Skeletal muscle satellite cell (primary cell): ENCODE results near the gene SOX11. TPM values are rescaled to one million over a fixed set of nuclear protein-coding genes. Genes with fewer than 3 reads are reported as not detected.
"Not testable (repeated sequence)": the region's sequence is repeated elsewhere in the genome, so short reads cannot be mapped to it uniquely, and the experiment has no call there.

Experiments used
- H3K27me3 ChIP-seq: 2 replicates; pipeline ENCODE4 v1.7.0; 2013; ENCODE audit warnings: low read length; ENCODE audit not compliant: control insufficient read depth, insufficient read depth
- H3K36me3 ChIP-seq: 2 replicates; pipeline ENCODE4 v1.7.0; 2013; ENCODE audit warnings: mild to moderate bottlenecking, control low read depth, low read length; ENCODE audit not compliant: insufficient read depth
- H3K4me1 ChIP-seq: 2 replicates; pipeline ENCODE4 v1.7.0; 2013; ENCODE audit warnings: low read length; ENCODE audit not compliant: control insufficient read depth, insufficient read depth
- H3K4me2 ChIP-seq: 2 replicates; pipeline ENCODE4 v1.7.0; 2013; ENCODE audit warnings: mild to moderate bottlenecking, low read length
- H3K4me3 ChIP-seq: 2 replicates; pipeline ENCODE4 v1.7.0; 2013; ENCODE audit warnings: low read length
- H3K9ac ChIP-seq: 2 replicates; pipeline ENCODE4 v1.7.0; 2013; ENCODE audit warnings: mild to moderate bottlenecking, low read depth, low read length, moderate library complexity
- H3K9me3 ChIP-seq: replicated peaks from 2 replicates; pipeline ENCODE4 v1.7.0; 2013; ENCODE audit warnings: mild to moderate bottlenecking, control low read depth, low read length
- total RNA-seq: library from RNA; depleted of rRNA; stranded (reverse); fragments of >200 nt; gene quantifications from 2 replicates; pipeline ENCODE4 v1.2.3, GENCODE V29; 2012; rRNA removed

The SOX11 gene
- total RNA-seq: 0.25 and 4.2 TPM in 2 replicates

DNA sequence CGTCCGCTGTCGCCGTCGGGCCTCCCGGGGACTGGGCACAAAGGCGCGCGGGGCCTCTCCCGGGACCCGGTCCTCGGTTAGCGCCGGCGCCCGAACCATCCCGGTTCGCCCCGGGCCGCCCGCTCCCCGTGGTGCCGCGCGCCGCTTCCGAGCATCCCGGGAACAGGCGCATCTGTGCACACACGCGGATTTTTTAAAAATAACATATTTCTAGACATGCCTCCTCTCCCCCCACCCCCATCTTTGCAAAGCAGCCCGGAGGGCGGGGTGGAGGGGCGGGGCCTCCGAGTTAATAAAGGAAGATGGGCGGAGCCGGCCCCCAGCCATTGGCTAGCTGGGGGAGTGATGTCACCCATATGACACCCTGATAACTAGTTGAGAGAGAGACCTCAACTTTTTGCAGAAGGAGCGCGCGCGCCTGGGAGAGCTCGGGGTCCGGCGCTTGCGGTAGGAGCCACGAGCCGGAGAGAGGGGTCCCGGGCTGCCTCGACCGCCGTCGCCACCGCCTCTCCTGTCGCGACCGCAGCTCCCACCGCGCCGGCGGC, at the start of gene SOX11:
Gene SOX11, plus strand, starts transcription at position 400 of the 545 bp plus-strand sequence. CDS start 338 bp downstream, outside the sequence.
- H3K4me2 ChIP-seq: peak within 1 kb of the TSS; percentile 95

DNA sequence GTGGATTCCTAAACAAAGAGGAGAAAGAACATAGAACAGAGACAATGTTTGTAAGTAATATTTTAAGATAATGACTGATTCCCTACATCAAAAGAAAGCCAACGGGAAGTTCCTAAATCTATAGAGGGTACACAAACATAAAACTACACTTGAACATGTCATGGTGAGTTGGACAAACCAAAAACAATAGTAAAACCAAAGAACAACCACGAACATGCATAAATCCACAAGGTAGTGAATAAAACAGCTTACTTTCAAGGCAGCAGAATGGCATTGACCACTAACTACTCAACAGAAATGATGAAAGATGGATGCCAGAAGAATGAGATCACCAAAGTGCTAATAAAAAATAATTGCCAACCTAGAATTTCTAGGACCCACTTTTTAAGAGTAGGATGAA, 39.5 kb upstream of the SOX11 start:
- H3K4me1 ChIP-seq, H3K9me3 ChIP-seq, H3K9ac ChIP-seq, H3K27me3 ChIP-seq, H3K36me3 ChIP-seq: not testable (repeated sequence)
- Histone ChIP-seq H3K4me2 (peak overlapping the region; percentile 63), H3K4me3 (peak overlapping the region; percentile 31)

More for the DNA sequence above, at the start of gene SOX11:
- H3K9ac ChIP-seq: peak within 1 kb of the TSS; percentile 90
- H3K4me3 ChIP-seq: peak within 1 kb of the TSS; percentile 94
- no peaks in the 10 kb centered on the region for H3K4me1 ChIP-seq
- no peaks in the 10 kb centered on the region for H3K9me3 ChIP-seq
- H3K36me3 ChIP-seq: no peaks in the 10 kb centered on the region
- H3K27me3 ChIP-seq: no peaks in the 10 kb centered on the region

DNA sequence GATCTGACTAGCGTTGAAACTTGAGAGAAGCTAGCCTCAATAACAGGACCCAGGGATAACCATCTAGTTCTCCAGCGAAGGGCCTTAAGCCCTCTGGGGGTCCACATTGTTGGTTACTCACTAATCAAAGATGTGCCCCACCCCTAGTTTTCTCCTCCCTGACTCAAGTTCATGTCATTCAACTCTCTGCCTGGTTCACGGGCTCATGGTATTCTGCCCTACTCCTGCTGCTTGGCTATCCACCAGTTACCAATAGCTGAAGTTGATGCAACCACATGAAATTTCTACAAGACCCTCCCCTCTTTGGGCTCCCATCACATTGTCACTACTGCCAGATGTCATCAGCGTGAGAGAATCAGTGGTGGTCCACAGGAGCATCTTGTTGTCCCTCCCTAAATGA, 38.4 kb upstream of the SOX11 start:
- H3K9me3 ChIP-seq, H3K4me3 ChIP-seq, H3K4me2 ChIP-seq, H3K36me3 ChIP-seq, H3K9ac ChIP-seq, H3K4me1 ChIP-seq, H3K27me3 ChIP-seq: not testable (repeated sequence)

DNA sequence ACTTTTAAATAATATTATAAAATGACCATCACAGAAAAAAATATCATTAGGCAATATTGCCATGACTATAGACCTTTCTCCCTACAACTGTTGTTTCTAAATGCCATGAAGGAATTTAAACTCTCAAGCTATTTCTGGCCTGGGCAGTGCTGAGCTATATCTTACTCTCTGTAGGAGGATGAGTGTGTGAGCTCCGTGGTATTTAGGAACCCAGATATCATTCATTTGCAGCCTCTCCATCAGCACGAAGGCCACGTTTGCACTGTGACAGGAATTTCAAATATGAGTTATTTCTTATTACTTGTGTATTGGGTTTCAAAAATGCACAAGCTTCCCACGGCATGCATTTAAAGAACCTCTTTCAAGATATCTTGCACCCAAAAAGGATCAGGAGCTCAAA, 35.0 kb upstream of the SOX11 start:
- Histone ChIP-seq H3K9ac (no peak overlapping the region), H3K4me1 (peaks cover 3% of the 10 kb centered on the region), H3K9me3 (no peaks in the 10 kb centered on the region), H3K27me3 (no peaks in the 10 kb centered on the region), H3K4me2 (no peak overlapping the region), H3K4me3 (no peak overlapping the region), H3K36me3 (no peaks in the 10 kb centered on the region)

DNA sequence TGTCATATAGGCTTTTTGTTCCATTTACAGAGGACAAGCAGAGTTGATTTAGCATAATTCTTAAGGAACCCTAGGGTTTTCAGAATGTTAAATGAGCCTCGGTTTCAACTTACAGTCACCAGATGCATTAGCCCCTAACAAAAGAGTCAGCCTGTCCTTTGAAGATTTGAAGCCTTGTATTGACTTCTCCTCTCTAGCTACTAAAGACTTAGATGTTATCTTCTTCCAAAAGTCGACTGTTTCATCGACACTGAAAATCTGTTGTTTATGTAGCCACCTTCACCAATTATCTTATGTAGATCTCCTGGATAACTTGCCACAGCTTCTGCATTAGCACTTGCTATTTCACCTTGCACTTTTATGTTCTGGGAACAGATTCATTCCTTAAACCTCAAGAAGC, 31.6 kb upstream of the SOX11 start:
- no peak overlapping the region for H3K4me2 ChIP-seq
- H3K27me3 ChIP-seq: no peaks in the 10 kb centered on the region
- no peaks in the 10 kb centered on the region for H3K36me3 ChIP-seq
- H3K9me3 ChIP-seq: no peaks in the 10 kb centered on the region
- no peaks in the 10 kb centered on the region for H3K4me1 ChIP-seq
- H3K4me3 ChIP-seq: no peak overlapping the region
- H3K9ac ChIP-seq: no peak overlapping the region

DNA sequence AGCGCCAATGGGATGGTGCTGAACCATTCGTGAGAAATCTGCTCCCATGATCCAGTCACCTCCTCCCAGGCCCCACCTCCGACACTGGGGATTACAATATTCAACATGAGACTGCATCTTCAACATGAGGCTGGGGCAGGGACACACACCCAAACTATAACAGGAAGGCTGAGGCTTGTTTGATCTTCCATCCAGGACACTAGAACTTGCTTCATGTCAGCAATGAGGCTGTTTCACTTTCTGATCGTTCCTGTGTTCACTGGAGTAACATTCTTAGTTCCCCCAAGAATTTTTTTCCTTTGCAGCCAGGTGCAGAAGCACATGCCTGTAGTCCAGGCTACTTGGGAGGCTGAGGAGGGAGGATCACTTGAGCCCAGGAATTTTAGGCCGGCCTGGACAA, 30.8 kb upstream of the SOX11 start:
- H3K4me1 ChIP-seq: no peaks in the 10 kb centered on the region
- H3K9me3 ChIP-seq: no peaks in the 10 kb centered on the region
- H3K27me3 ChIP-seq: no peaks in the 10 kb centered on the region
- no peaks in the 10 kb centered on the region for H3K36me3 ChIP-seq
- no peak overlapping the region for H3K9ac ChIP-seq
- H3K4me3 ChIP-seq: no peak overlapping the region
- no peak overlapping the region for H3K4me2 ChIP-seq

DNA sequence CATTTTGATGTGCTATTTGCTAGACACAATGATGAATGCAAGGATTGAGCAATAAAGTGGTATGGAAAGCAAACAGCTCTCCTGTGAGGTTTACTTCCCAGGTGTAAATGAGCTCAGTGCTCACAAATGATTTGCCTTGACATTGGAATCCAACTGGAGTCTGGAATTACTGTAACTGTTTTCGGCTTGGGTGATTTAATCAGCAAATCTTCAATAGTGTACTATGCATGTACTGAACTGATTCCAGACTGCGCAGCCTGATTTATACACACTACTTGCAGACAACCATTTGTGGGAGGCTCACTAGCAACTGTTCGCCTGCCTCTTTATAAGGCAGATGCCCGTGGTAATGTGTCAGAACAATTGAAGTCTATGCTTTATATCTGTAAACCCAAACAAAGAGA, 27.9 kb upstream of the SOX11 start:
- H3K4me1 ChIP-seq: no peaks in the 10 kb centered on the region
- H3K27me3 ChIP-seq: no peaks in the 10 kb centered on the region
- no peaks in the 10 kb centered on the region for H3K9me3 ChIP-seq
- H3K4me2 ChIP-seq: no peak overlapping the region
- no peaks in the 10 kb centered on the region for H3K36me3 ChIP-seq
- H3K4me3 ChIP-seq: no peak overlapping the region
- no peak overlapping the region for H3K9ac ChIP-seq

DNA sequence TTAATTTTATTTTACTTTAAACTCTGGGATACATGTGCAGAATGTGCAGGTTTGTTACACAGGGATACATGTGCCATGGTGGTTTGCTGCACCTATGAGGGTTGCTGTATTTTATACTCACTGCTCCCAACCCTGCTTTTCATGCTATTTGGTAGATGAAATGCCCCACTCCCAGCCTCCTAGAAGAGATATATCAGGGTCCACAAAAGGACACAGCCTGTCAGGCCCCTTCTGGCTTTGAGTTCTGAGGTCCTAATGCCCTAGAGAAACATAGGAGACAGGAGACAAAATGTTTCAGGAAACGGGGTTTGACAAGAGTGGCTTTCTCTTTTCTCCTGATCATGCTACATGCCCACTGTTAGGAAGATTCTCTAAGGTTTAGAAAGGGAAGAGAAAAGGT, 27.1 kb upstream of the SOX11 start:
- Histone ChIP-seq H3K9me3 (no peaks in the 10 kb centered on the region), H3K27me3 (no peaks in the 10 kb centered on the region), H3K4me2 (no peak overlapping the region), H3K36me3 (no peaks in the 10 kb centered on the region), H3K4me1 (no peaks in the 10 kb centered on the region), H3K9ac (no peak overlapping the region), H3K4me3 (no peak overlapping the region)

DNA sequence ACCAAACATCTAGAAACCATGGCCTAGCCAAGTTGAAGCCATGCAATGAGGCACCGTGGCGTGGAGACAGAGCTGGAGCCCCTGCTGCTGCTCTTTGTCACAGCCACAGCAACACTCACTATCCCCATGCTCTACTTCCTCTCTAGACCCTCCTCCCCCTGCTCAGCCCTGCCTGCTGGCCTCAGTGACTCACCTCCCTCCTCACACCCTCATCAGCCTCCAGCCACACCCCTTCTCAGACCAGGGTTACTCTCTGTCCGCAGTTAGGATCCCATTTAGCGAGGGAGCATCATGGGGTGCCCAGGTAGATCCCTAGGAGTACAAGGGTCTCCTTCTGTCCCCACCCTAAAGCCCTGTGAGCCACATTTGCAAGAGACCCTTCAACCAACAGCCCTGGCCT, 25.4 kb upstream of the SOX11 start:
- Histone ChIP-seq H3K27me3 (no peaks in the 10 kb centered on the region), H3K9me3 (no peaks in the 10 kb centered on the region), H3K36me3 (no peaks in the 10 kb centered on the region), H3K9ac (no peak overlapping the region), H3K4me3 (no peak overlapping the region), H3K4me1 (no peaks in the 10 kb centered on the region), H3K4me2 (no peak overlapping the region)

DNA sequence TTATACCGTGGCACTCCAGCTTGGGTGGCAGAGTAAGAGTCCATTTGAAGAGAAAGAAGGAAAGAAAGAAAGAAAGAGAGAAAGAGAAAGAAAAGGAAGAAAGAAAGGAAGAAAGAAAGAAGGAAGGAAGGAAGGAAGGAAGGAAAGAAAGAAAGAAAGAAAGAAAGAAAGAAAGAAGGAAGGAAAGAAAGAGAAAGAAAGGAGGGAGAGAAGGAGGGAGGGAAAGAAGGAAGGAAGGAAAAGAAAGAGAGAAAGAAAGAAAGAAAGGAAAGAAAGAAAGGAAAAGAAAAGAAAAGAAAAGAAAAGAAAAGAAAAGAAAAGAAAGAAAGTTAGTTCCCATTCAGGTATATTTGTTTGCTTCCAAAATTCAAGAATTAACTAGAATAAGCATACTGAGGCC, 24.5 kb upstream of the SOX11 start:
- H3K27me3 ChIP-seq, H3K4me3 ChIP-seq, H3K9ac ChIP-seq, H3K9me3 ChIP-seq, H3K36me3 ChIP-seq, H3K4me1 ChIP-seq, H3K4me2 ChIP-seq: not testable (repeated sequence)

DNA sequence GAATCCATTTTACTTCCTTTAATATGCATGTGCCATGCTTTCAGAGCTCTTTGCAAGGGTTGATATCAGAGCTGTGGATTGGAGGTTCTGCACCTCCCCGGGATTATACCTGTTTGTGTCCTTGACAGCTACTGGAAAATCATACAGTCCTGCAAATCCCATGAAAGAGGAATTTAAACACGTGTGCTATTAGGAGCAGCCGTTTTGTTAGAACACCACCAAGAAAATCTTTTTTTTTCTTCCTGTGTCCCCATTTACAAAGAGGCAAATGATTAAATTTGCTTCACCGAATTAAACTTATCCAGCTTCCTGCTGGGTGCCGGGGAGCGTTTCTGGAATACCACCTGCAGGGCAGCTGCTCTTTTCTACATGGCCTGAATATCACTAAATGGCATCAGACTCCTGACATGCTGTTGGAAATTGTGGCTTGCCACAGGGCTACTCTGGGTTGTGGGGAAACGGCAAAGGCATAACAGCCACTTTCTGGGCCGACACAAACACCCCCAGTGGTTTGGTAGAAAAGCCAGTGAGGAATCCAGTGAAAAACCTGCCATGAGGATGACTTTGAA, 23.4 kb upstream of the SOX11 start:
- no peaks in the 10 kb centered on the region for H3K36me3 ChIP-seq
- no peaks in the 10 kb centered on the region for H3K4me1 ChIP-seq
- H3K4me3 ChIP-seq: no peak overlapping the region
- H3K9me3 ChIP-seq: no peaks in the 10 kb centered on the region
- peaks cover 15% of the 10 kb centered on the region for H3K27me3 ChIP-seq
- H3K4me2 ChIP-seq: no peak overlapping the region
- H3K9ac ChIP-seq: no peak overlapping the region

DNA sequence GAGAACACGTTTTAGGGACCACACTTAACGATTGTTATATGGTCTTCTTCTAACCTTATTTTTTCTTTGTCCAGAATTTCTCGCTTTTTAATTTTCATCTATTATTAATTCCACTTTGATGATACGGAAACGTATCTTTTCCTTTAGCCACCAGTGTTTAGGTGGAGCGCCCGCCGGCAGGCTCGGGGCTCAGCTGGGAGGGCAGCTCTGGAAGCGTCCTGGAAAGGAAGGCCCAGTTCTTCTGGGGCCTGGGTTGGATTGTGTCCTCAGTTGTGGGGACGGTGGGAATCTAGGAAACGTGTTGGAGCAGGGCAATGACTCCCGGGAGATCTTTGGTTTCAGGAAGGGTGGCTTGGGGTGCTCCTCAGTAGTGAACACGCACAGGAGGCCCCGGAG, 19.4 kb upstream of the SOX11 start:
- Histone ChIP-seq H3K4me1 (no peaks in the 10 kb centered on the region), H3K9me3 (no peaks in the 10 kb centered on the region), H3K4me2 (no peak overlapping the region), H3K9ac (no peak overlapping the region), H3K27me3 (peaks cover 15% of the 10 kb centered on the region), H3K4me3 (no peak overlapping the region), H3K36me3 (no peaks in the 10 kb centered on the region)
